Pons (tissue), 1 donor: Measurements from ENCODE around the gene COMMD10.

Experiments
- DNase-seq: peaks from one replicate; pipeline ENCODE4 v3.0.0-alpha.2; 2016; ENCODE audit warnings: low spot score

Gene COMMD10

DNA sequence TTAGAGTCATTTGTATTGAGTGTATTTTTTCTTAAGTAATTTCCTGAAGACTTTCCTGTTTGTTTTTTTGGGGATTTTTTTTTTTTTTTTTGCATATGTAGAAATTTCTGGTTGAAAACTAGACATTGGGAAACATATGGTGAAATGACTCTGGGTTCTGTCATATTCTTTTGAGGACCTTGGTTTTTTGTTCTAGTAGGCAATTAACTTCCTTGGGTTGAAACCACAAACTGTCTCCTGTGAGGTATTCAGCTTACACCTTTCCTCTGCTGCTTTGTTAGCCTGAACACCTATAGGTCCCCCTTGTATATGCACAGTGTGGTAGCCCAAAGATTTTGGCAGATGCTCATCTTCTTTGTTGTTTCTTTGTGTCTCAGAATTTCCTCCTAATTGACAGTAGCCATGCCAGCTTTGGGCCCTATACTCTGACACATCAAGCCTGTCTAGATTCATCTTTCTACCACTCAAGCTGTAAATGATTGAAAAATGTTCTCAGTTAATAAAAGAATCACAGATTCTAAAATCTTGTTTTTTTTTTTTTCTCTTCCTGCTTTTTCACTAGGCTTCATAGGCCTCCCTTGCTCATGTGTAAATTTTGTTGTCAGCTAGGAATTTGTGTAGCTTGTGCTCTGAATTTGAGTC, 140.6 kb downstream of the COMMD10 start:
- DNase-seq, result no peak

DNA sequence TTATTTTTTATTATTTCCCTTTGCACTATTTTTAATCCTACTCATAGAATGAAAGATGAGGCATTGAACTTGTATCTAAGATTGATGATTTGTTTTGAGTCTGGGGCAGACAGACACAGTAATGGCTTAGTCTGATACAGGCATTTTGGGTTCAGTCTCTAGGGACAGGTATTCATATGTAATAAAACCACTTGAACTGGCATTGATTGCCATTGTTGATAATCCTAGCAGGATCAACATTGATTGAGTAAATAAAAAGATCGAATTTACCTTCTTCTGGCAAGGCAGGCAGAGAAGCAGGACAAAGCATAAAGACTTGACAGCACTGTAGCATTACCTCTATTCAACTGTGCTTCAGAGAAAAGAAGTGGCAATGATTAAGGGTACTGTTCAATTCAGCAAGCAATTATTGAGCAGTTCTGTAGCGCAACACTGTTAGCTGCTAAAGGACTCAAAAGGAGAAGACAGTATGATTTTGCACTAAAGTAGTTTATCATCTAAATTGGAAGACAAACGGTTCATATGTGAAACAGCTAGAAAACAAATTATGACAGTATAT, 144.4 kb downstream of the COMMD10 start:
- DNase-seq, result no peak

DNA sequence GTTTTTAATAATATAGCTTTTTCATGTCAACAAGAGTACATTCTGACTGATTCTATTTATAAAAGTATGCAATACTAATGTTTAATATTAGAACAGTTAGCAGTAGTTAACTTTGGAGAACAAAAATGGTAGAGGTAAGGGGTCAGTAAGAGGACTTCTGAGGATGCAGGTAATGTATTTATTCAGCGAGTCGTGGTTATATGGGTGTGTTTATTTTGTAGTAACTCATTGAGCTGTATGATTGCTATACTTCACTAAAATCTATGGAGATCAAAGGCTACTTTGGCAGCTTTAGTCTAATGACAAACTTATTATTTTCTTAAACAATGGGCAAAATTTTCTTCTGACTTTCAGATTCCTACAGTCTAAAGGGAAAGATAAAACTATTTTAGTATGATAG, 146.5 kb downstream of the COMMD10 start:
- no peak for DNase-seq

DNA sequence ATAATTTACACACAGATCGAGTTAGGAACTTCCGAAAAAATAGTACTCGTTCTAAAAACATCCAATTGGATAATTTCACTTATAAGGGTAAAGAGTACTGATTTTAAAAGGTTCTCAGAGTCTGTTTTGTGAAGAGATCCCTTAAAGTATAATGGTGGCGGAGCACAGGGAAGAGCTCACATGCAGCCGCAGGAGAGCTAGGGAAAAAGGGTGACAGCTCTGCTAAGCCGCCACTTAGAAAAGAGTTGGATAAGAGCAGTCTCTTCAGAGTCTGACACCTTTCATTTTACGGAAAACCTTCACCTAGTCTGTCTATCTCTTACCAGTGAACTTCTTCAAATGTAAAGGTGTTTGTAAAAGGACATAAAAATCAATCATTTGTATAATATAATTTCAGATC, 149.9 kb downstream of the COMMD10 start:
- DNase-seq, result no peak

DNA sequence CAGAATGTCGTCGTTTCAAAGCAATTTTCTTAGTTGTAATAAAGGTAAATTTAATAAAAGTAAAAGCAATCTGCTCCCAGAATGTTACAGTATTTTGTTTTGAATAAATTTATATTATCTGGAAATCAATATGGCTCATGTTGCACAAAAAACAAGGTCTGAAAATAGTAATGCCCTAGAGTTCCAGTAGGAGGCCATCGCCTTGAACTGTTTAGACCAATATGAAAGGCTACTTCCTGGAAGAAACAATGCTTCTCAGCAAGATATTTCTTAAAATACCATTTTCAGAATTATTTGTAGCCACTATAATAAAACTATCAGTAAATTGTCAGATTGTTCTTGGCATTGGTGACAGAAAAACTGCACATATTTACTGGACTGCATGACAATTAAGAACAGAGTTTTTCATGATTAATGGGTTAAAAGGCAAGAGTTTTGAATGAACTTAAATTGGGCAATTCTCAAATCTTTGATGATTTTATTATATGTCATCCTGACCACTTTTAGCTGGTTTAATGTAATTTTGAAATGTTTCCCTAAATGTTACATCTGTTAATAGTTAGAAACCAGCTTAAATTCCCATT, 153.2 kb downstream of the COMMD10 start:
- DNase-seq, result no peak

DNA sequence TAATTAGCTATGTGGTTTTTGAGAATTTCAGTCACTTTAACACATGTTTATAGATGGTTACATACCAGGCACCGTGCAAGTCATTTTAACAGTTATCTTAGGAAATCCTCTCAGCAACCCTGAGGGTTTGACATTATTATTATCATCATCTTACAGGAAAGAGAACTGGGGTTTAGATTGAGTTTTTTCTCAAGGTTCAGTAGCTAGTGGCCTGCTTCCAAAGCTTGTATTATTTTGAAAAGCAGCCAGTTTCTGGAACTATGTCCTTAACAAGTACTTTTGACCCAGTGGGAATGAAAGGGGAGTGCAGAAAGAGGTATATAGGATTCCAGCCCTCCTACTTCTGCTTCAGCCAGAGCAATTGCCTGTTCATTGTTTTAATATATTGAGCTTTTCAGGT, 157.5 kb downstream of the COMMD10 start:
- DNase-seq, result no peak

DNA sequence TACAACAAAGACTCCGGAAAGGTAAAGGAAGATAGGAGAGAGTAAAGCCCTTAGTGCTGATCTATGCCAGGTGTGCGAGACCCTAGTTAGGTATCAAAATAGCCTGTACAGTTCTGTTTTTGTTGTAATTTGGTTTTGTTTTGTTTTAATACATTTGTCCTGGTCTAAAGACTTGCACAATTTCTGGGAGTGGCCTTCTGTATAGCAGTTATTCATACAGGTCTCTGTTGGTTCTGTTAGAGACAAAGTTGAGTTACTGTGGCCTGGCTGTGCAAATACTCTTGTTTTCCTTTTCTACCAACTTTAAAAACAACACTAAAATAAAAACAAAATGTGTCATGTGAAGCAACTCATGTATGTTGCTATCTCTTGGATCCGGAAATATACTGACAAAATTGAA, 163.6 kb downstream of the COMMD10 start:
- DNase-seq, result no peak

DNA sequence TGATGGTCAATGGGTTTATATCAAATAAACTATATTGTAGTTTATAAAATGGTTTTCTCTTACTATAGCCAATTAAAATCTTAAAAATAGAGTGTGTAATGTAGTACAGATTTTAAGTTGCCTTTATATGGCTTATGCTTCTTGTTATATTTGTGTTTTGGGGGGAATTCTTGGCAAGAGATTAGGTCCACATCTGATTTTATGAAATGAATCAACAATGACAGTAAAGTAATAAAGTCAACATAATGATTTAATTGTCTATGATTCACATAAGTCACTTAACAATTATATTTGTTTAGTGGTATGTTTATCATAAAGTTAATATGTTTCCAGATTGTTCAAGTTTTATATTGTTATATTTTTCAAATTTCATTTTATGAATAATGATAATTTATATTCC, 164.8 kb downstream of the COMMD10 start:
- DNase-seq, result no peak

DNA sequence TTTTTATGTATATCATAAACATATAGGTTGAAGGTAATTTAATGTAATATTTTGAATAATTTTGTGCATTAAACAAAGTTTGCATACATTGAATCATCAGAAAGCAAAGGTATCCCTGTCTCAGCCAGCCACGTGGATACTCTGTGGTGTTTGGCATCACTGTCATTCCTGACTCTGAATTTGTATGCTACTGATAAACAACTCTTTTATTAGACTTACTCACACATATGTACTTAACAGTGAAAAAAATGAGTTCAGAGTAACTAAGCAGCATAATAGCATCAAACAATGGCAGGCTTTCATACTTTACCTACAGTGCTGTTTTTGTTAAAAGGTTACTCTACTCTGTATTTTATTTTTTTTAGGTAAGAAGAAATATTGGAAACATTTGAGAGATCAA, 171.9 kb downstream of the COMMD10 start:
- no peak for DNase-seq

DNA sequence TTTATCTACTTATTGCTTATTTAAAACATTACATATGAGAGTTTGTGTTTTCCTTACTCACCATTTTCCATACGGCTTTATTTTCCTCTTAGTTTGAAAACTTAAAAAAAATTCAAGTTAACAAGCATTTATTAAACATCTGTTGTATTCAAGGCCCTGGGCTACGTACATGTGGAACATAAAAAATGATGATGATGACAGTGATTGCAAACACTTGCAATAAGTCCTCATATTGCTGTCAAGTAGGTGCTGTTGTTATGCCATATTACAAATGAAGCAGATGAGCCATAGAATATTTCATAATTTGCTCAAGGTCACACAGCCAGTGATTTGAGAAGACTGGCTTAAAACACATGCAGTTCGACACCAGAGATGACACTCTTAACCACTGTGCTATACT, 180.6 kb downstream of the COMMD10 start:
- no peak for DNase-seq

DNA sequence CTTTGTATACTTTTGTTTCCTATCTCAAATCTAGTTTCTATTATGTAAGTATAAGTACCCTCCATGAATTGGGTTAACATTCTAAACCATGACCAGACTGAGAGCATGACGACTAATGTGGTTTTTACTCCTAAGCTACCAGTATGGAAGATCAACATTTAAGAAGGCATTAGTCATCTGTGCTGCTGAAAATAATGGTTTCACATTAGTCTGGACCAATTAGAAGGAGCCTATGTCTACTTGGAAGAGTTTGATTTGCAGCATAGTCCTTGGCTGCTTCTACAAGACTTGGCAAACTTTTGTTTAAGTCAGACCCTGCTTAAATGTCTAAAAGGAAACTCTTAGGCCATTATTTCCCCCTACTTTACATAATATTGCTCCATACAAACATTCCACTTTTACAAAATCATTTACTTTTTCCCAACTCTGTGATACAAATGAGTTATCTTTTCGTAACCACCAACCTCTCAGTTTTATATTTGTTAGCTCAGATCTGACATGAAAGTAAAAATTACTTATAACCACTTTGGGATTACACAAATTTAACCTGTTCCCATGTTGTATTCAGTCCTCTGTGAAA, 186.7 kb downstream of the COMMD10 start:
- no peak for DNase-seq

DNA sequence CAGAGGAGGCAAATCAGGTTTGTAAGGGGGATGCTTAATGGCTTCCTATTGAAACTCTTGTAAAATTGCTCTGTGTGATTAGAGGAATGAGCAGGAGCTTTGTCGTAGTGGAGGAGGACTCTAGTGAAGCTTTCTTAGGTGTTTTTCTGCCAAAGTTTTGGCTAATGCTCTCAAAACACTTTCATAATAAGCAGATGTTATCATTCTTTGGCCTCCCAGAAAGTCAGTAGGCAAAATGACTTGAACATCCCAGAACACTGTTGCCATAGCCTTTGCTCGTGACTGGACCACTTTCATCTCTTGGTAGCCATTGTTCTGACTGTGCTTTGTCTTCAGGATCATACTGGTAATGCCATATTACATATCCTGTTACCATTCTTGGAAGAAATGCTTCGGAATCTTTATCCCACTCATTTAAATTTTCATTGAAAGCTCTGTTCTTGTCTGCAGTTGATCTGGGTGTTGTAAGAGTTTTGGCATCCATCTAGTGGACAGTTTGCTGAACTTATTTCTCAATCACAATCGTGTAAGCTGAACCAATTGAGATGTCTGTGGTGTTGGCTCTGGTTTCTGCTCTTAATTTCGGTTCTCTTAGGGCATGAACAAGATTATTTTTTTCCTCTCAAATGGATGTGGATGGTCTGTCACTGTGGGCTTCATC, 187.6 kb downstream of the COMMD10 start:
- no peak for DNase-seq

DNA sequence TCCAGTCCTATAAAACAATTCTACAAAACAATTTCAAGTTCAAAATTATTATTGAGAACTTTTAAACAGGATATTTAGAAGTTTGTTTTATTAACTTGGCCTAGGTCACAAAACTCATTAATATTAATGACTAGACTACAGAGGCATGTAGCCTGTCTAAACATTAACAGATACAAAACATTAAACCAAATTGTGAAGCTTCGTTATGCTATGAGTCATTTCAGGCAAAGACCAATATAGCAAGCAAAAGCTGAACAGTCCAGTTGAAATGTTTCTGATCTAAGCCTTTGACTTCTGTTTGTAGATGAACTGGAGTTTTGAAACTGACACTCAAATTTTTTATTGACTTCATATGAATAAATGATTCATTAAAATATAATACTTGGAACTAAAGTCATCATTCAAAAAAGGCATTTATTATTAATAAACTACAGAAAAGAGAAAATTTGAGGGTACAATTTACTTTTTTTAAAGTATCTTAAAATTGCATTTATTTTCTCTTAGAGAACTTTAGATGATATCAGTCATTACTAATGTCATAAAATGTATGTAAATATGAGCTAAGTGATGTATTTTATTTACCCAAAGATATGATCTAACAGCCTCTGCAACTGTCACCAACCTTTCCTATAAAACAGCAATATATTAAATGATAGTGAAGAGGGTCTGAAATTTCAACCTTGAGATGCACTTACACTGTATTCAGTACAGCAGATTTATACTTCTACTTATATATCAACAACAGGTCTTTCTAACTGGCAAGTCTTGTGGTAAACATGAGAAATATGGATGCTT, 188.8 kb downstream of the COMMD10 start:
- DNase-seq, result no peak

DNA sequence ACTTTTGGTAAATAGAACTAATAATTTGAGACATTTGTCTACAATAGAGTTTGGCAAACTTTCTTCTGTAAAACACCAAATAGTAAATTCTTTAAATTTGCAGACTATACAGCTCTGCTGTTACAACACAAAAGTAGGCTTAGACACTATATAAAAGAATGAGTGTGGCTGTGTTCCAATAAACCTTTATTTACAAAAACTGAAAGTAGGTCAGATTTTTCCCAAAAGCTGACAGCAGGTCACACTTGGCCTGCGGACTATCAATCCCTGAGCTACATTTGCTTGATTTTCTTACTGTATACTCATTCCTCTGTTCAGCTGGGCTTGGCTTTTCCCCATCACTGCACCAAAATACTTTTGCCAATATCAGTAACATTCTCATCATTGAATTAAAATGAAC, 189.4 kb downstream of the COMMD10 start:
- DNase-seq, result no peak

DNA sequence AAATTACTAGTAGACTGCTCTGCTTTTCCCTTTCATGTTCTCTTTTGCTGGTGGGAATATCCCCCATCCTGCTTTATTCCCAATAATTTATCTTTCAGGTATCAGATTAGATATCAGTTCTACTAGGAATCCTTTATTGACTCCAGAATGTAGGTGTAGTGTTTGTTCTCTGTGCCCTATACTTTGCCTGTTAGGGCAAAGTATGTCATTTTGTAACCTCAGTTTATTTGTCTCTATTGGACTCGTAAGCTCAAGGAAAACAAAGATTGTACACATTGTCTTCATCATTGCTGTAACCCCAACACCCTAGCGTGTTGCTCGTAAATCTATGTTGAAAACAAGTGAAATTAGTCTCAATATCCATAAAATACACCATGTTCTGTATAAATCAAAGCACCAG, 190.5 kb downstream of the COMMD10 start:
- no peak for DNase-seq

DNA sequence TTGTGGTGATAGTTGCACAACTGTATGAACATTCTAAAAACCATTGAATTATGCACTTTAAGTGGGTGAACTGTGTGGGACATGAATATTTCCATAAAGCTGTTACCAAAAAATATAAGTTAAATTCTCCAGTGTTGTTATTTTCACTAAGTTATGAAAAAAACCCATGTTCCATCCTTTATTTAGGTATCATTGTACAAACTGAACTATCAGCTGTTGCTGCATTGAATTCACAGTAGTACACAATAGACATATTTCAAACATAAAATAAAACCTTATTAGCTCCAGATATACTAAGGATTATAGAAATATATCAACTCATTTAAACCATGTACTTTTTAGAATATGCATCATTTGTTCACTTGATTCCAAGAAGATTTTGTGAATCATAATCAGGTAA, 192.1 kb downstream of the COMMD10 start:
- DNase-seq, result no peak

DNA sequence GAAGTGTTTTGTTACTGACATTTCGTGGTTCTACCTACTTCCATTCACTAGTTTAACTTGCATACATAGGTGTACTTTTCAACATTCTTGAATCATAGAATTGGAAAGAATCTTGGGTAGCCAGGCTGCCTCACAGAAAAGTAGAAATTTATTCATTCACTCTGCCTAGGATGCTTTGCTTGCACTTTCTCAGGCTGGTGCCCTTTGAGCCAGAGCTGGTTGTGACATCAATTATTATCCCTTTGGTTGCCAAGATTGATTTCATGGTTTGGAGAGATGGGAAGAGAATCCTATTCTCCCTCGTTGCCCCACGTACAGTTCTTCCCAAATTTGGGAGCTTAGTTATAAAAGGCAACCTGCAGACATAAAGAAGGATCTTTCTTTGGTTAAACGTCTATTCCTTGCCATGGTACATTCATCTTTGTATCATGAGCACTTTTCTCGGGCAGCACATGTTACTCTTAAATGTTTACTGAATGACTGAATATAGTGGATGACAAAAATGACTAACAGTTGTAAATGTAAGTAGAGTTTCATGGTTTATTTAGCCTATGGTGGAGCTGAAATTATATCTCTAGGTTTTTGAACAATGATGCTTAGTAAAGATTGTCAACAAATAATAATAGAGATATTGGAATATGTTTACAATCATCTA, 195.5 kb downstream of the COMMD10 start:
- DNase-seq, result no peak

DNA sequence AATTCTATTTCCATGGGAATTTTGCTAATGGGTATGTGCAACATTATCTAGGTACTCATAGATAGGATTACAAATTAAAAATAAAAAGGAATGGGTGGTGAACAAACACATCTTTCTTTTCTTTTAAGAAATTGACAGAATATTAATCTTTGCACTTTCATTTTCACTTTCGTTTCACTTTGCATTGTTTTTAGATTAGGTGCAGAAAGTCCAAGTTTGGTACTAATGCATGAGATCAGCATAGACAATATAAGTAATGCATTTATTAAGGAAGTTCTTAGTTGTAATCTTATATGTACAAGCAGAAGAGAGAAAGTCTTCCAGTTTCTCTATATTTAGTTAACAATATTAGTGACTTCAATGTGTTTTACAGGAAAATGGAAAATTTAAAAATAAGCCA, 196.5 kb downstream of the COMMD10 start:
- no peak for DNase-seq

DNA sequence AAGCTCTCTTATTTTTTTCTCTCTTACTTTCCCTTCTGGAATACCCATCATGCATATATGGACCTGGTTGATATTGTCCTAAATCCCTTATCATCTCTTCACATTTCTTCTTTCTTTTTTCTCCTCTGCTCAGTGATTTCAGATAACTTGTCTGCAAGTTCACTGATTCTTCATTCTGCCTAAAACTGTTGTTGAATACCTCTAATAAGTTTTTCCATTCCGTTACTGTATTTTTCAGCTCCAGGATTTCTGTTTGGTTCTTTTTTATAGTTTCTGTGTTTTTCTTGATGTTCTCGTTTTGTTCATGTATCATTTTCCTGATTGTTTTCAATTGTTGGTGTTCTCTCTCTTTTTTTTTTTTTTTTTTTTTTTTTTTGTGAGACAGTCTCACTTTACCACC, 203.7 kb downstream of the COMMD10 start:
- DNase-seq, result no peak

DNA sequence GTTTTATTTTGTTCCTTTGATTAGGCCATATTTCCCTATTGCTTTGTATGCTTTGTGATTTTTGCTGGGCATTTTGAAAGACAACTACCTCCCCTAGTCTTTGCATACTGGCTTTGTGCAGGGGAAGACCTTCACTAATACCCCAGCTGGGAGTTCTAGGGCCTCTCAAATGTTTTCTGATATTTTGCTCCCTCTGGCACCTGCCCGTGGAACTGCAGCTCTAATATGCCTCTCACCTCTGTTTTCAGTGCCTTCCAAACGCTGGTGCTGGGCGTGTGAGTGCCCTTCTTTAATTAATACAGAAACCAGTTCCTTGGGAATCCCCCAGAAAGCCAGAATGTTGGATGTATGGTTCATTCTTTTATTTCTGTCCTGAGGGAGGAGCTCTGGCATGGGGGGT, 204.5 kb downstream of the COMMD10 start:
- no peak for DNase-seq

DNA sequence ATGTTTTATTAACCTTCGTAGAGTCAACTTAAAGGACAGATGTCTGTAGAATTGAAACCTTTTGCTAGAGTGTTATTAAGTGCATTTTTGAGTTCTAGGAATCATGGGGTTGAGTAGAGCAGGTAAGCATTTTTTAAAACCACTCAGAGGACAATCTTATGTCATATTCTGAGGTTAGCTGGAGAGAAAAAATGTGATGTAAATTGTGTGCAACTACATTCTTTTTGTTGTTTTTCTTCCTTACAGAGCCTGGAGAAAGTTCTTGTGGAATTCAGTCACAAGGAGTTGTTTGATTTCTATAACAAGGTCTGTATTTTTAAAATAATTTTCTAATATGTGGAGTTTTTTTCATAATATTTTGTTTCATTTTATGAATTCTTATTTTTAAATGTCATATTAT, 206.4 kb downstream of the COMMD10 start:
- no peak for DNase-seq

DNA sequence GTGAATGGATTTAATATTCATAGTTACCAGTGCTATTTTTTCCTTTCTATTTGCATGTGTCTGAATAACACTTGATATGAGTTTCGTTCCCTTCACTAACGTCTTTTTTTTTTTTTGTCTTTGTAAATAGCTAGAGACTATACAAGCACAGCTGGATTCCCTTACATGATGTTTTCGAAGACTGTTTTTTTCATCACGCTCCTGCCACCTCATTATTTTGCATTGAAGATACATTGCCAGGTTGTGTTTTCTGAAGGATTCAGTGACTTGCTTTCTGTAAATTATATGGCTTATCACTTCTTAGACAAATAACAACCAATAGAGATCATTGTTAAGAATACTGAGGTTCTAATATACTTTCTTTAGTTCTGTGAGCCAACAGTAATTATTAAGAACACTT, 207.5 kb downstream of the COMMD10 start:
- DNase-seq, result no peak
